SU-DHL-6 (cell line): ENCODE measurements around the gene GUCY1A2.

Experiments
- EZH2phosphoT487 ChIP-seq: fragments of 200-600 bp; sonication (generic), shearing (Covaris generic); conservative IDR thresholded peaks from 2 replicates; pipeline ENCODE4 v1.6.1; 2018; ENCODE audit warnings: mild to moderate bottlenecking, antibody characterized with exemption, low read length, moderate library complexity, mixed read lengths
- TF ChIP-seq, protein P1 (sequence below): fragments of 200-600 bp; sonication (generic); IDR thresholded peaks from one replicate; pipeline ENCODE4 v1.5.1; 2017; ENCODE audit warnings: antibody characterized with exemption, mild to moderate bottlenecking, low read length, moderate library complexity; ENCODE audit not compliant: insufficient read depth, poor library complexity, severe bottlenecking

- TF ChIP-seq, protein P1, sequence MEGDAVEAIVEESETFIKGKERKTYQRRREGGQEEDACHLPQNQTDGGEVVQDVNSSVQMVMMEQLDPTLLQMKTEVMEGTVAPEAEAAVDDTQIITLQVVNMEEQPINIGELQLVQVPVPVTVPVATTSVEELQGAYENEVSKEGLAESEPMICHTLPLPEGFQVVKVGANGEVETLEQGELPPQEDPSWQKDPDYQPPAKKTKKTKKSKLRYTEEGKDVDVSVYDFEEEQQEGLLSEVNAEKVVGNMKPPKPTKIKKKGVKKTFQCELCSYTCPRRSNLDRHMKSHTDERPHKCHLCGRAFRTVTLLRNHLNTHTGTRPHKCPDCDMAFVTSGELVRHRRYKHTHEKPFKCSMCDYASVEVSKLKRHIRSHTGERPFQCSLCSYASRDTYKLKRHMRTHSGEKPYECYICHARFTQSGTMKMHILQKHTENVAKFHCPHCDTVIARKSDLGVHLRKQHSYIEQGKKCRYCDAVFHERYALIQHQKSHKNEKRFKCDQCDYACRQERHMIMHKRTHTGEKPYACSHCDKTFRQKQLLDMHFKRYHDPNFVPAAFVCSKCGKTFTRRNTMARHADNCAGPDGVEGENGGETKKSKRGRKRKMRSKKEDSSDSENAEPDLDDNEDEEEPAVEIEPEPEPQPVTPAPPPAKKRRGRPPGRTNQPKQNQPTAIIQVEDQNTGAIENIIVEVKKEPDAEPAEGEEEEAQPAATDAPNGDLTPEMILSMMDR, result no peak
- TF ChIP-seq EZH2phosphoT487, result no peak
Observed at GRCh38 chr11:106950067-106950491, 68.2 kb downstream of the GUCY1A2 start.
